ENCODE data around the gene NEDD4L.

NEDD4L gene

DNA sequence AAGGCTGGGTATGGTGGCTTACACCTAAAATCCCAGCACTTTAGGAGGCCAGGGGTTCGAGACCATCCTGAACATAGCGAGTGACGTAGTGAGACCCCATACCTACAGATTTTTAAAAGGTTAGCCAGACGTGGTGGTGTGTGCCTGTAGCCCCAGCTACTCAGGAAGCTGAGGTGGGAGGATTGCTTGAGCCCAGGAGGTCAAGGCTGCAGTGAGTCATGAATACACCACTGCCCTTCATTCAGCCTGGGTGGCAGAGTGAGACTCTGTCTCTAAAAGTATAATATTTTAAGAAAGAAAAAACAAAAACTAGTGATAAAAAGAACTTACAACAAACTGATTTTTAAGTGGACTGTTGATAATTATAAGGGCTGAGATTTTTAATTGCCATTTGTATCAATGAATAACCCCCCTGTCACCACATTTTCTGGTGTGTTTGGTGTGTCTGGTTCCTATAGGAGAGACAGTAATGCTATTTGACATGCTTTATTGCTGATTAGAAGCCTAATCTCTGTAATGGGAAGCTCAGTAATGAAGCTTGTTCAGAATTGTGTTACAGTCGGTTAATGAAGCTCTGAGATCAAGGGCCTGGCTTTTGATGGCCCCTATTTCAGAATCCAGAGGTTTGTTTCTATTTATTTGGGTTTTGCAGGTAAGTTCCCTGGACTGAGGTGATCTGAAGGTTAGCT is 147.0 kb downstream of the NEDD4L start:
- DNase-seq, result no peak

DNA sequence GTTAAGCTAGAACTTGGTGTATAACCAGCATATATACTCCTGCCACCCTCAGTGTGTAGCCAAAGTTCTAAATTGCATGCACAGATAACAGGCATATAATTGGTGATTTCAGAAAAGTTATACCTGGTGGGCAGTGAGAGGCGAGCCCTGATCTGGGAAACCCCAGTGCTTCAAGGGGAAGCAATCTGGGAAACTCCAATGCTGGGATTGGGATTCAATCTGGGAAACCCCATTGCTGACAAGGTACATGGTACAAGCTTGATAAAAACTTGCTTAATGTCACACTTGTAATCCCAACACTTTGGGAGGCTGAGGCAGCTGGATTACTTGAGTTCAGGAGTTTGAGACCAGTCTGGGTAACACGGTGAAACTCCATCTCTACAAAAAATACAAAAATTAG is 147.6 kb downstream of the NEDD4L start:
- no peak for DNase-seq

- DNase-seq, result no peak
Measured at GRCh38 chr18:58192519-58192918, 148.5 kb downstream of the NEDD4L start.

- no peak for DNase-seq
Measured at GRCh38 chr18:58194028-58194427, 150.0 kb downstream of the NEDD4L start.

DNA sequence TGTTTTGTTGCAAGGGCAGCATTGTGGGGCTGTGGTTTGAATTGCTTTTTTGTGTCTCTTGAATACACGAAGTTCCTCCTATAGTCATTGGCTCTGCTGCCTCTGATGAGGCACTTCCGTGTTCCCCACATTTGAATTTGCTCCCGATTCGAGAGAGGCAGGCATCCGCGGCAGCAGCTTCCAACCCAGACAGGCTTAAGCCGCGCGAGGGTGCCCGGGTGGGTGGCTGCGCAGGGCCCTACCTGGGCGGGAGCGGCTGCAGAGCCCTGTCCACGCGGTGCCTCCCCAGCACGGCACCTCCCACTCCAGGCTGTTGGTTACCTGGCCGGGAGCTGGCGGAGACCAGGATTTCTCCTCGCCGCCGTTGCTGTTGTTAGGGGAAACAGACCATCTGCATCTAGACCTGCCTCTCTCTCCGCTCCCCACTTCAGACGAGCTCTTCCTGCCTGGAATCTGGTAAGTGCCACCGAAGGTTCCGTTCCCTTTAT is 151.3 kb downstream of the NEDD4L start:
- DNase-seq, result no peak

DNA sequence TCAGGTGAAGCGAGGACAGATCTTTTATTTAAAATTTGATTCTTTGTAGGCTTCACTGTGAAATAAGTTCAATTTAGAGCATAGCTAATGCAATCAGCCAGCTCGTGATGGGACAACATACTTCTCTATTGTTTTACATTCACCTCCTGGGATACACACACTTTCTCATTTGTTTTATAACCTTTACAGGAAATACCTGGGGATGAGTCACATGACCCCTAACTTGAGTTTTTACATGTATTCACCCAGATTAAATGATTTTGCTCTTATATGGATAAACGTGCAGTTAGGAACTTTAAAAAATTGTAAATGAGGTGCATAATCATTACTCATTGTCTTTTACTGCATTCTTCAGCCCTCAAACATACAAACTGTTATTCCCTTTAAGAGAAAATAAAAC is 152.1 kb downstream of the NEDD4L start:
- DNase-seq, result no peak

DNA sequence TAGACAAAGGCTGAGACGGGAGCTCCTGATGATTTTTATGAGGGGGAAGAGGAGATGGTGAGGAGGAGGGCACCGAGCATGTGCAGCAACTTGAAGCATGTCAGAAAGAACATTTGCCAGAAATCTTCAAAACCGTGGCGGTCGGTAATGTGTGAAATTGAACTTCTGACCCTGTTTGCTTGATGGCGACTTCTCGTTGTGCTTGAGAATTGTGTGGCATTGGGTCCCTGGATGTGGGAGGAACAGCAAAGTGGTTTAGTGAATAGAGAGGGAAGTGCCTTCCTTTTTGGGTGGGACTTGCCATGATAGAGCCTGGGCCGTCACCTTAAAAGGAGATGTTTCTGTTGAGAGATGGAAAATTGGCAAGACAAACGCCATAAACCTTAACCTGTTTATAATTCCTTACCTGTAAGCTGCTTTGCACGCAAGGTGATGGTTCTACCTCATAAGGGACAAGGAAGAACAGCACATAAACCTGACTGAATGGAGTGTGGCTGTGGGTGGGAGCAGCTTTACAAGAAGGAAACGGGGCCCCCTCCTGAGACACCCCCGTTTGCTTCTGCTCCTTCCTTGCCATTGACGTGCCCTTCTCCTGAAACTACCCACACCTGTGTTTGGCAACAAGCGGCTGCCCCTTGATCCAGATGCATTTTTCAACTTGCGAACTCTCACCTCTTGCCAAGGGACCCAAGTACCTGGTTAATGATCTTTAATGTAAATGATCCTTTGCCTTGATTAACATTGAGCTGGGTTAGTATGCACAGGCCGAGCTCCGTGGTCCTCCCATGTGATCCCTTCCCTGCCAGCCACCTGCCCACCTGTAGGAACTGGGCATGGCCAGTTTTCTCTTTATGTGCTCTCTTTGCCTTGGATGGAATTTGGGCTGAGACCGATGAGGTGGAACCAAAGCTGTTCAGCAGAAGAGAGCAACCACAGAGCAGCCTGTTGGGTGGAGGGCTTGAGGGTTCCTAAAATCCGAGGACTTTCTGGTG is 153.2 kb downstream of the NEDD4L start:
- DNase-seq, result no peak

- DNase-seq, result no peak
Measured at GRCh38 chr18:58201268-58201667, 157.2 kb downstream of the NEDD4L start.

DNA sequence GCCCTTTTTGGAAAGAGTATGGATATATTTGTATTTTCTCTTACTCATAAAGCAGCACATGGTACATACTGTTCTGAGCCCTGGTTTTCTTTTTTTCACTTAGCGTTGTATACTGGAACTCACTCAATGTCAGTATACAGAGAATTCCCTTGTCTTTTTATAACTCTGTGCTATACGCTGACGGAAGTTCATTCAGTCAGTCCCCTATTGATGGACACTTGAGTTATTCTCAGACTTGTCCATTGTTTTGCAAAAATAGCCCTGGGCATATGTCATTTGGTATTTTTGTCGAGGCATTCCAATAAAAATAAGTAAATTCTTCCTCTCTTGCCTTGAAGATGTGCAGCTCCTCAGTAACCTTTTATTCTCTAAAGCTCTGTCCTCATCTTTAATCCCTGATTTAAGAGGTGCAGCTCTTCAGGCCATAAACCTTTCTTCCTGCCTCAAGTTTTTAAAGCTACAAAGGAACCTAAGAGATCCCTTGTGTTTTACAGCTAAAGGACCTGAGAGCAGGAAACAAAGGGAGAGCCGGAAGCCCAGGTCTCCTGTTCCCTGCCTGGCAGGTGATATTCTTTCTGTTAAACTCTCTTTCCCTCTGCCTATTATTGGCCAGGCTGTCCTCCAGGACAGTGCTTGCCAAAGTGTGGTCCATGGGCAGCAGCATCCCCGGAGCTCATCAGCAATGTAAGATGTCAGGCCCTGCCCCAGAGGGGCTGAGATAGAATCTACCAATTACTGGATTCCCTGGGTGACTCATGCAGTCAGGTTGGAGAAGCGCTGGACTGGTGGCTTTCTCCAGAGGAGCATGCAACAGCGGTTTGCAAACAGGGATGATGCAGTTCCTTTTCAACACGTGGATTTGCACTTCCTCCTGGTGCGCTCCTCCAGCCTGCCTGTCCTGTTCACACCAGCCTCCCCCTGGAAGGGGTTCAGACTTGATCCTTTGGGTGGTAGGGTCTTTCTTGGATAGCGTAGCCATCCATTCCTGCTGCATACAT is 158.0 kb downstream of the NEDD4L start:
- no peak for DNase-seq

DNA sequence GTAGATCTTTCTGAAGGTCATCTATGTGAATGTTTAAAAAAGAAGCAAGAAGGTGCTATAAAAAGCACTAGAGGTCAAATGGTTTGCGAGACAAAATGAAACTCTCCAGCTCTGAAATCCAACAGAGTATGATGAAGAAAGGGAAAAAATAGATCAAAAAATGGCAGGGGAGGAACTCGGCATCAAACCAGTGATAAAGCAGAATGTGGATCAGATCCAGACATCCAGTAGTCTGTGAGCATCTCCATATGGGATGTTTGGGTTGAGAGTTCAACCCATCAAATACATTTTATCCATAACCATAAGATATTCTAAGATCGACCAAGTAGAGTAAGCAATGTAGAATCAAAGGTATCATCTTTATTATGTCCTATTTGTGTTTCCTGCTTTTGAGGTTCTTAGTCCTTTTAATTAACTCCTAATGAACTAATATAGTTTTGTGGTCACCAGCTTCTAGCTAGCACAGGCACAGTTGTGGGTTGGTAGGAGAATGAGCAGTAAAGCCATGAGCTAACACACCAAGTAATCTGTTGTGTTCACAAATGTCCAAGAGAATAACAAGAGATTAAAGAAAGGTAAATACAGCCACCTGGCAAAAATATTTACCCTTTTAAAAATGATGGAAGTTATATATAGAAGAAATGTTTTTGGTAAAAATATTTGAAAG is 160.9 kb downstream of the NEDD4L start:
- DNase-seq, result no peak

- no peak for DNase-seq
Measured at GRCh38 chr18:58205443-58206160, 161.6 kb downstream of the NEDD4L start.

- DNase-seq, result no peak
Measured at GRCh38 chr18:58207520-58208152, 163.6 kb downstream of the NEDD4L start.

DNA sequence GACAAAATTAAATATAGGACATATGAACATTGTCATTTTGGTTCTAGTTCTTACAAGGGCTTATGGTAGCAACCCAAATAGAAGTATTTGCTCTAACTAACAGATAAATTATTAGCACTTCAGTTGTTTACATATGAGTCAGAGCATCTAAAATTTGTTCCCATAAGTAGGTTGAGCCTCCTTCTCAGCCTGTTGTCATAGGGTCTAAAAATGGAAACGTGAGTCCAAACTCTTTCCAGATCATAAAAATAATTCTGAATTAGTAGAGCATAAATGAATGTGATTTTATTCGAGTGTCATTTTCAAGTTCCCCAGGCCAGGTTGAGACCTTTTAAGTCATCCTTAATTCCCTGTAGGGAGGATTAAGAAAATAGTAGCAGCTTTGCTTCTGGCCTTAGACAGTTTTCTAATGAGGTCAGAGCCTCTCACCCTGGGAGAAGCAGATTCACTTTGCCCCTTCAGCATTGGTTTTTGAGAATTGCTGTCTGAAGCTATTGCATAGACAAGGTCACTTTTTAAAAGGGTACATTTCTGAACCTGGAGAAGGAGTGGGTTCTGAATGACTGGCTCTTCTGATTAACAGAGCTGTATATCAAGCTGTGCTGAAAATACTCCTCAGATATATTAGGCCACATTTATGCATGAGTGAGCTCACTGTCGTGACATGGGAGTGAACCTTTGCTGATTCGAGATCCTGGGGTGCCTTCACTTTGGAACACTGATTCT is 164.3 kb downstream of the NEDD4L start:
- DNase-seq, result no peak

- no peak for DNase-seq
Measured at GRCh38 chr18:58209326-58209725, 165.3 kb downstream of the NEDD4L start.

DNA sequence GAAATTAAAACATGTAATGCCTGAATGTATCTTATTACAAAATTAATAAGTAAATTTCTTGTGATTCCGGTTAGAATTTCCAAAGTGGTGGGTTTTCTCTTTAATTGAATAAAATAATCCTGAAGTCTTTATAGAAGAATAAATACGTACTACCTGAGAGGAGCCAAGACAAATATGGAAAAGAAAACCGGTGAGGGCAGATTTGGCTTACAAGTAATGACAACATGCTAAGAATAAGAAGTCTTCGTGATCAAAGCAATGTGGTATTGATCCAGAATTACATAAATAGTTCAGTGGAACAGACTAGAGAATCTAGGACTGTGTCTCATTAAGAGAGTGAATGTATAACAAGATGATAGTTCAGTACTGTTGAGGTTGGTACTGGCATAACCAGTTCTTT is 167.5 kb downstream of the NEDD4L start:
- no peak for DNase-seq

DNA sequence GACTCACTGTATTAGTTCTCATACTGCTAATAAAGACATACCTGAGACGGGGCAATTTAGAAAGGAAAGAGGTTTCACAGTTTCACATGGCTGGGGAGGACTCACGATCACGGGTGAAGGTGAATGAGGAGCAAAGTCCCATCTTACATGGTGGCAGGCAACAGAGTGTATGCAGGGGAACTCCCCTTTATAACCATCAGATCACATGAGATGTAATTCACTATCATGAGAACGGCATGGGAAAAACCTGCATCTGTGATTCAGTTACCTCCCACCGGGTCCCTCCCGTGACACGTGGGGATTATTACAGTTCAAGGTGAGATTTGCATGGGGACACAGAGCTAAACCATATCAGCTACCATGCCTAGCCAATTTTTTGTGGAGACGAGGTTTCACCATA is 168.2 kb downstream of the NEDD4L start:
- DNase-seq, result no peak

DNA sequence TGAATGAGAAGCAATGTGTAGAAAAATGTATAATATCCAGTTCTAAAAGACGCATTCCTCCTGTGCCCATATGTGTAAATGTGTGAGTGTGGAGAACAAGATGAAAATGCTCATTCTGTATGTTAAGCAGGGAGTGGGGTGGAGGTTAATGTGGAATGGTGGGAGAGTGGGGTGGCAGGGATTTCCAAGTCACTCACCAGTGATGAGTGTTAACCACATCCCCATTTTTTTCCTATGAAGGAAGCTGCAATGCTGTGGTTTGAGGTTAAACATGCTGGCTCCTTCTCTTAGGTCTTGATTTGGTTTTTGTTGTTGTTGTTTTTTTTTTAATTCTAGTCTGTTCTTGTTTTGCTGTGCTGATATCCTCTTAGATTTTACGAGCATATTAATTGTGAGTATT is 169.4 kb downstream of the NEDD4L start:
- DNase-seq, result no peak

- DNase-seq, result no peak
Measured at GRCh38 chr18:58215011-58215410, 171.0 kb downstream of the NEDD4L start.

- no peak for DNase-seq
Measured at GRCh38 chr18:58216071-58216481, 172.1 kb downstream of the NEDD4L start.

GRCh38 chr18:58217052-58217451 is 173.0 kb downstream of the NEDD4L start:
- no peak for DNase-seq
